Lower lobe of right lung (tissue), 2 donors: ENCODE results near the gene SMAD6. TPM values are rescaled to one million over a fixed set of nuclear protein-coding genes. Genes with fewer than 3 reads are reported as not detected.

ENCODE experiments used
- ATAC-seq, 2 donors: fragments of 200-7000 bp; cut with Tn5 transposase; one replicate each; pipeline ENCODE4 v1.9.1; 2020 to 2022; ENCODE audit warnings: mild to moderate bottlenecking in 2 of 2, moderate library complexity in 2 of 2
- DNase-seq: peaks from one replicate; pipeline ENCODE4 v3.0.0-alpha.2; 2020
- H3K27ac ChIP-seq: fragments of 200-600 bp; one replicate; pipeline ENCODE4 v1.8.0; 2022
- H3K27me3 ChIP-seq: fragments of 200-600 bp; one replicate; pipeline ENCODE4 v1.8.0; 2022; ENCODE audit warnings: low read depth
- H3K36me3 ChIP-seq: fragments of 200-600 bp; one replicate; pipeline ENCODE4 v1.8.0; 2022; ENCODE audit warnings: mild to moderate bottlenecking
- H3K4me1 ChIP-seq: fragments of 200-600 bp; one replicate; pipeline ENCODE4 v1.8.0; 2022
- H3K4me3 ChIP-seq: fragments of 200-600 bp; one replicate; pipeline ENCODE4 v1.8.0; 2022; ENCODE audit warnings: mild to moderate bottlenecking
- H3K9me3 ChIP-seq: fragments of 200-600 bp; one replicate; pipeline ENCODE4 v1.8.0; 2022
- CTCF ChIP-seq: fragments of 200-600 bp; IDR thresholded peaks from one replicate; pipeline ENCODE4 v1.8.0; 2022; ENCODE audit warnings: antibody characterized with exemption, mild to moderate bottlenecking
- intact Hi-C: fragments of 100-400 bp; cut with DNase I; formaldehyde crosslinking; loops from one replicate; pipeline ENCODE4 v1.11.0; 2022
- total RNA-seq: library from RNA; stranded (reverse); fragmentation: NEBNext Ultra II Directional; extraction: Animal tissue kit (Norgen Biotek cat#: 25700); gene quantifications from one replicate; pipeline ENCODE4 v1.2.1, GENCODE V29; 2021
- donor health status: DM: no; HTN: yes; CAD: no; lungs with severe emphysema.

Gene SMAD6
- total RNA-seq, 1 donor from 2014 or later, result 159 TPM

GRCh38 chr15:66761726-66762595, 59.9 kb downstream of the SMAD6 start:
- no peak for DNase-seq
- intact Hi-C loops, result no loop called here
- ATAC-seq, result no peak
- no peaks in the 10 kb centered on the region for H3K9me3 ChIP-seq
- TF ChIP-seq CTCF, result no peak
- H3K27ac ChIP-seq, result peak overlapping the region; percentile 87
- peaks cover 99% of the 10 kb centered on the region for H3K4me1 ChIP-seq
- H3K27me3 ChIP-seq, result no peaks in the 10 kb centered on the region
- no peaks in the 10 kb centered on the region for H3K36me3 ChIP-seq
- H3K4me3 ChIP-seq, result no peak overlapping the region

- Histone ChIP-seq H3K36me3 (no peaks in the 10 kb centered on the region), H3K27me3 (no peaks in the 10 kb centered on the region), H3K27ac (peak overlapping the region; percentile 87), H3K4me1 (peaks cover 99% of the 10 kb centered on the region), H3K4me3 (peak overlapping the region; percentile 24), H3K9me3 (no peaks in the 10 kb centered on the region)
- DNase-seq, result peak; percentile 95
- intact Hi-C loops, result no loop called here
- ATAC-seq, result peak; percentile 81 to 85
- TF ChIP-seq CTCF, result no peak
Observed at GRCh38 chr15:66763186-66764071, 61.4 kb downstream of the SMAD6 start.

GRCh38 chr15:66764072-66764786, 62.2 kb downstream of the SMAD6 start:
- ATAC-seq (no peak), DNase-seq (no peak)
- Histone ChIP-seq H3K4me1 (peaks cover 99% of the 10 kb centered on the region), H3K27me3 (no peaks in the 10 kb centered on the region), H3K27ac (peak overlapping the region; percentile 87), H3K9me3 (no peaks in the 10 kb centered on the region), H3K36me3 (no peaks in the 10 kb centered on the region), H3K4me3 (peak overlapping the region; percentile 24)
- no peak for TF ChIP-seq CTCF
- intact Hi-C loops, result no loop called here

GRCh38 chr15:66765478-66766281, 63.6 kb downstream of the SMAD6 start:
- peaks cover 99% of the 10 kb centered on the region for H3K4me1 ChIP-seq
- no peak for TF ChIP-seq CTCF
- ATAC-seq (peak; percentile 69 to 74), DNase-seq (peak; percentile 88)
- no peaks in the 10 kb centered on the region for H3K9me3 ChIP-seq
- no peak overlapping the region for H3K4me3 ChIP-seq
- H3K36me3 ChIP-seq, result no peaks in the 10 kb centered on the region
- no peaks in the 10 kb centered on the region for H3K27me3 ChIP-seq
- peak overlapping the region; percentile 87 for H3K27ac ChIP-seq
- intact Hi-C loops, result no loop called here
